ENCODE data around the gene MYL1. TPM values are rescaled to one million over a fixed set of nuclear protein-coding genes. Genes with fewer than 3 reads are reported as not detected.

The MYL1 gene
- total RNA-seq (not detected), total RNA-seq (0 to 0.17 (median 0) reads per million in 29 experiments)
- 6.0 TPM for total RNA-seq (2013)

GRCh38 chr2:210315015-210315788 lies at the start of gene MYL1:
Gene MYL1 (minus strand): TSS chr2:210315174. CDS start chr2:210315042, 132 bp downstream.
- no peaks in the 10 kb centered on the region for H3K9me3 ChIP-seq
- no peaks in the 10 kb centered on the region for H3K36me3 ChIP-seq (ENCODE audit: control insufficient read depth in 2 of 2, extremely low read depth in 1 of 2, insufficient read depth in 1 of 2, low read length in 1 of 2)
- ATAC-seq (replicated peaks in 1 of 4): no peak
- H3K27ac ChIP-seq (ENCODE audit: low read length): no peak within 1 kb of the TSS
- 63% methylated on average over 1 of the region's 5 CpGs for WGBS (ENCODE audit: insufficient coverage)
- Mint-ChIP-seq H3K36me3 (no peaks in the 10 kb centered on the region), H3K9me3 (no peaks in the 10 kb centered on the region), H3K27me3 (peaks cover 2 to 3% of the 10 kb centered on the region in 2 donors), H3K27ac (no peak within 1 kb of the TSS), H3K4me1 (no peaks in the 10 kb centered on the region), H3K4me3 (no peak within 1 kb of the TSS)
- CTCF ChIA-PET: no interaction called here
- no peaks in the 10 kb centered on the region for H3K27me3 ChIP-seq (replicated peaks in 1 of 2; ENCODE audit: control insufficient read depth in 2 of 2, extremely low read depth in 1 of 2, insufficient read depth in 2 of 2, low read length in 1 of 2)
- no peaks in the 10 kb centered on the region for H3K4me1 ChIP-seq (ENCODE audit: control insufficient read depth in 1 of 2, extremely low read depth in 1 of 2, insufficient read depth in 2 of 2, low read length in 2 of 2)
- POLR2A ChIA-PET: no interaction called here
- no peak within 1 kb of the TSS for H3K4me3 ChIP-seq (ENCODE audit: control insufficient read depth in 1 of 2, extremely low read depth in 1 of 2, low read length in 1 of 2)
- no peak for DNase-seq

GRCh38 chr2:210363876-210364275 lies 48.9 kb upstream of the MYL1 start:
- ChIA-PET POLR2A (no interaction called here), CTCF (no interaction called here)
- Mint-ChIP-seq H3K9me3 (peaks cover 0 to 4% (median 0%) of the 10 kb centered on the region in 3 donors), H3K4me1 (no peaks in the 10 kb centered on the region), H3K27ac (no peak overlapping the region), H3K4me3 (no peak overlapping the region), H3K36me3 (no peaks in the 10 kb centered on the region), H3K27me3 (peaks cover 0 to 4% of the 10 kb centered on the region in 2 donors)
- Histone ChIP-seq H3K27ac (ENCODE audit: low read length) (no peak overlapping the region), H3K9me3 (no peaks in the 10 kb centered on the region), H3K4me1 (ENCODE audit: control insufficient read depth in 1 of 2, extremely low read depth in 1 of 2, insufficient read depth in 2 of 2, low read length in 2 of 2) (no peaks in the 10 kb centered on the region), H3K36me3 (ENCODE audit: control insufficient read depth in 2 of 2, extremely low read depth in 1 of 2, insufficient read depth in 1 of 2, low read length in 1 of 2) (no peaks in the 10 kb centered on the region), H3K4me3 (ENCODE audit: control insufficient read depth in 1 of 2, extremely low read depth in 1 of 2, low read length in 1 of 2) (no peak overlapping the region), H3K27me3 (replicated peaks in 1 of 2; ENCODE audit: control insufficient read depth in 2 of 2, extremely low read depth in 1 of 2, insufficient read depth in 2 of 2, low read length in 1 of 2) (peaks cover 0 to 6% of the 10 kb centered on the region in 2 experiments)
- DNase-seq (no peak), ATAC-seq (replicated peaks in 1 of 4) (no peak)

GRCh38 chr2:210363261-210363660 lies 48.3 kb upstream of the MYL1 start:
- ATAC-seq (replicated peaks in 1 of 4) (no peak), DNase-seq (no peak)
- CTCF ChIA-PET: no interaction called here
- Histone ChIP-seq H3K9me3 (no peaks in the 10 kb centered on the region), H3K27ac (ENCODE audit: low read length) (no peak overlapping the region), H3K4me1 (ENCODE audit: control insufficient read depth in 1 of 2, extremely low read depth in 1 of 2, insufficient read depth in 2 of 2, low read length in 2 of 2) (no peaks in the 10 kb centered on the region), H3K4me3 (ENCODE audit: control insufficient read depth in 1 of 2, extremely low read depth in 1 of 2, low read length in 1 of 2) (no peak overlapping the region), H3K27me3 (replicated peaks in 1 of 2; ENCODE audit: control insufficient read depth in 2 of 2, extremely low read depth in 1 of 2, insufficient read depth in 2 of 2, low read length in 1 of 2) (peaks cover 0 to 6% of the 10 kb centered on the region in 2 experiments), H3K36me3 (ENCODE audit: control insufficient read depth in 2 of 2, extremely low read depth in 1 of 2, insufficient read depth in 1 of 2, low read length in 1 of 2) (no peaks in the 10 kb centered on the region)
- H3K27ac Mint-ChIP-seq: no peak overlapping the region
- POLR2A ChIA-PET: no interaction called here
- peaks cover 0 to 4% (median 0%) of the 10 kb centered on the region in 3 donors for H3K9me3 Mint-ChIP-seq
- H3K4me1 Mint-ChIP-seq: no peaks in the 10 kb centered on the region
- H3K27me3 Mint-ChIP-seq: peaks cover 0 to 4% of the 10 kb centered on the region in 2 donors
- no peaks in the 10 kb centered on the region for H3K36me3 Mint-ChIP-seq
- H3K4me3 Mint-ChIP-seq: no peak overlapping the region

- Mint-ChIP-seq H3K4me3 (no peak overlapping the region), H3K27me3 (peaks cover 0 to 4% of the 10 kb centered on the region in 2 donors), H3K4me1 (no peaks in the 10 kb centered on the region), H3K27ac (no peak overlapping the region), H3K9me3 (peaks cover 0 to 4% (median 0%) of the 10 kb centered on the region in 3 donors), H3K36me3 (no peaks in the 10 kb centered on the region)
- Histone ChIP-seq H3K27ac (ENCODE audit: low read length) (no peak overlapping the region), H3K36me3 (ENCODE audit: control insufficient read depth in 2 of 2, extremely low read depth in 1 of 2, insufficient read depth in 1 of 2, low read length in 1 of 2) (no peaks in the 10 kb centered on the region), H3K9me3 (no peaks in the 10 kb centered on the region), H3K4me1 (ENCODE audit: control insufficient read depth in 1 of 2, extremely low read depth in 1 of 2, insufficient read depth in 2 of 2, low read length in 2 of 2) (no peaks in the 10 kb centered on the region), H3K27me3 (replicated peaks in 1 of 2; ENCODE audit: control insufficient read depth in 2 of 2, extremely low read depth in 1 of 2, insufficient read depth in 2 of 2, low read length in 1 of 2) (peaks cover 0 to 6% of the 10 kb centered on the region in 2 experiments), H3K4me3 (ENCODE audit: control insufficient read depth in 1 of 2, extremely low read depth in 1 of 2, low read length in 1 of 2) (no peak overlapping the region)
- ATAC-seq (replicated peaks in 1 of 4) (no peak), DNase-seq (no peak)
- no CpG with 5 or more reads among the region's 1 CpG for WGBS (ENCODE audit: insufficient coverage)
- ChIA-PET CTCF (no interaction called here), POLR2A (no interaction called here)
Measured at GRCh38 chr2:210360412-210360811, 45.4 kb upstream of the MYL1 start.

GRCh38 chr2:210356944-210357343 lies 42.0 kb upstream of the MYL1 start:
- Mint-ChIP-seq H3K36me3 (no peaks in the 10 kb centered on the region), H3K27ac (no peak overlapping the region), H3K9me3 (no peaks in the 10 kb centered on the region), H3K27me3 (peaks cover 0 to 2% of the 10 kb centered on the region in 2 donors), H3K4me1 (no peaks in the 10 kb centered on the region), H3K4me3 (no peak overlapping the region)
- Histone ChIP-seq H3K4me3 (ENCODE audit: control insufficient read depth in 1 of 2, extremely low read depth in 1 of 2, low read length in 1 of 2) (no peak overlapping the region), H3K9me3 (no peaks in the 10 kb centered on the region), H3K27me3 (replicated peaks in 1 of 2; ENCODE audit: control insufficient read depth in 2 of 2, extremely low read depth in 1 of 2, insufficient read depth in 2 of 2, low read length in 1 of 2) (no peaks in the 10 kb centered on the region), H3K4me1 (ENCODE audit: control insufficient read depth in 1 of 2, extremely low read depth in 1 of 2, insufficient read depth in 2 of 2, low read length in 2 of 2) (no peaks in the 10 kb centered on the region), H3K27ac (ENCODE audit: low read length) (no peak overlapping the region), H3K36me3 (ENCODE audit: control insufficient read depth in 2 of 2, extremely low read depth in 1 of 2, insufficient read depth in 1 of 2, low read length in 1 of 2) (no peaks in the 10 kb centered on the region)
- WGBS (ENCODE audit: insufficient coverage): 88% methylated on average over 1 of the region's 3 CpGs
- no peak for ATAC-seq (replicated peaks in 1 of 4)
- no peak for DNase-seq
- ChIA-PET POLR2A (no interaction called here), CTCF (no interaction called here)

- ATAC-seq (replicated peaks in 1 of 4): no peak
- peaks cover 4 to 5% of the 10 kb centered on the region in 2 donors for H3K27me3 Mint-ChIP-seq
Measured at GRCh38 chr2:210337159-210337558, 22.2 kb upstream of the MYL1 start.

More at GRCh38 chr2:210337159-210337558, 22.2 kb upstream of the MYL1 start:
- Histone ChIP-seq H3K4me1 (ENCODE audit: control insufficient read depth in 1 of 2, extremely low read depth in 1 of 2, insufficient read depth in 2 of 2, low read length in 2 of 2) (no peaks in the 10 kb centered on the region), H3K27ac (ENCODE audit: low read length) (no peak overlapping the region), H3K9me3 (no peaks in the 10 kb centered on the region), H3K36me3 (ENCODE audit: control insufficient read depth in 2 of 2, extremely low read depth in 1 of 2, insufficient read depth in 1 of 2, low read length in 1 of 2) (no peaks in the 10 kb centered on the region), H3K4me3 (ENCODE audit: control insufficient read depth in 1 of 2, extremely low read depth in 1 of 2, low read length in 1 of 2) (no peak overlapping the region), H3K27me3 (replicated peaks in 1 of 2; ENCODE audit: control insufficient read depth in 2 of 2, extremely low read depth in 1 of 2, insufficient read depth in 2 of 2, low read length in 1 of 2) (no peaks in the 10 kb centered on the region)
- no CpG with 5 or more reads among the region's 2 CpGs for WGBS (ENCODE audit: insufficient coverage)
- CTCF ChIA-PET: no interaction called here
- Mint-ChIP-seq H3K27ac (no peak overlapping the region), H3K4me3 (no peak overlapping the region), H3K36me3 (no peaks in the 10 kb centered on the region), H3K9me3 (peaks cover 3 to 30% (median 6%) of the 10 kb centered on the region in 3 donors), H3K4me1 (no peaks in the 10 kb centered on the region)
- DNase-seq: no peak
- POLR2A ChIA-PET: no interaction called here
